Type B pancreatic cell (in vitro differentiated cells): Measurements from ENCODE around the gene HEYL. TPM values are rescaled to one million over a fixed set of nuclear protein-coding genes. Genes with fewer than 3 reads are reported as not detected.

Experiments
- DNase-seq: peaks from one replicate; pipeline ENCODE4 v3.0.0; 2021; ENCODE audit warnings: mixed read lengths; ENCODE audit not compliant: unreplicated experiment; ENCODE audit errors: extremely low spot score
- H3K27ac Mint-ChIP-seq: 2 replicates; pipeline ENCODE4 v1.8.0; 2021; ENCODE audit warnings: mild to moderate bottlenecking, mixed read lengths
- H3K27me3 Mint-ChIP-seq: 2 replicates; pipeline ENCODE4 v1.8.0; 2021; ENCODE audit warnings: mixed read lengths
- H3K36me3 Mint-ChIP-seq: 2 replicates; pipeline ENCODE4 v1.8.0; 2021; ENCODE audit warnings: mixed read lengths
- H3K4me1 Mint-ChIP-seq: one replicate; pipeline ENCODE4 v1.8.0; 2021; ENCODE audit warnings: mixed read lengths; ENCODE audit not compliant: unreplicated experiment
- H3K4me3 Mint-ChIP-seq: 2 replicates; pipeline ENCODE4 v1.8.0; 2021; ENCODE audit warnings: mild to moderate bottlenecking, mixed read lengths
- H3K9me3 Mint-ChIP-seq: 2 replicates; pipeline ENCODE4 v1.8.0; 2021; ENCODE audit warnings: mixed read lengths
- CTCF ChIP-seq: fragments of 200-600 bp; sonication (generic); conservative IDR thresholded peaks from 2 replicates; pipeline ENCODE4 v1.5.0; 2021; ENCODE audit warnings: antibody characterized with exemption, mild to moderate bottlenecking
- total RNA-seq: library from RNA; stranded (reverse); gene quantifications from 2 replicates; pipeline ENCODE4 v1.2.1, GENCODE V29; 2021; ENCODE audit warnings: low replicate concordance

HEYL gene
- total RNA-seq, 1 donor from 2014 or later: 4.3 TPM

GRCh38 chr1:39617488-39618049 lies 21.9 kb downstream of the HEYL start:
- peaks cover 5% of the 10 kb centered on the region for H3K27me3 Mint-ChIP-seq

GRCh38 chr1:39615086-39615673 lies 24.3 kb downstream of the HEYL start:
- Mint-ChIP-seq H3K9me3 (no peaks in the 10 kb centered on the region), H3K36me3 (no peaks in the 10 kb centered on the region), H3K27ac (no peak overlapping the region), H3K4me3 (no peak overlapping the region), H3K4me1 (no peaks in the 10 kb centered on the region), H3K27me3 (peaks cover 8% of the 10 kb centered on the region)
- no peak for TF ChIP-seq CTCF
- DNase-seq: no peak

More at GRCh38 chr1:39617488-39618049, 21.9 kb downstream of the HEYL start:
- H3K36me3 Mint-ChIP-seq: no peaks in the 10 kb centered on the region
- no peaks in the 10 kb centered on the region for H3K9me3 Mint-ChIP-seq
- no peaks in the 10 kb centered on the region for H3K4me1 Mint-ChIP-seq
- no peak for DNase-seq
- H3K4me3 Mint-ChIP-seq: no peak overlapping the region
- H3K27ac Mint-ChIP-seq: no peak overlapping the region
- TF ChIP-seq CTCF: no peak

GRCh38 chr1:39614488-39614887 lies 25.0 kb downstream of the HEYL start:
- no peaks in the 10 kb centered on the region for H3K9me3 Mint-ChIP-seq
- no peak overlapping the region for H3K27ac Mint-ChIP-seq
- no peaks in the 10 kb centered on the region for H3K4me1 Mint-ChIP-seq
- H3K27me3 Mint-ChIP-seq: peaks cover 11% of the 10 kb centered on the region
- no peak overlapping the region for H3K4me3 Mint-ChIP-seq
- no peak for TF ChIP-seq CTCF
- H3K36me3 Mint-ChIP-seq: no peaks in the 10 kb centered on the region
- no peak for DNase-seq

- no peak overlapping the region for H3K4me3 Mint-ChIP-seq
- H3K9me3 Mint-ChIP-seq: no peaks in the 10 kb centered on the region
- H3K27me3 Mint-ChIP-seq: peaks cover 18% of the 10 kb centered on the region
- no peaks in the 10 kb centered on the region for H3K36me3 Mint-ChIP-seq
- TF ChIP-seq CTCF: no peak
- H3K4me1 Mint-ChIP-seq: no peaks in the 10 kb centered on the region
- no peak for DNase-seq
- H3K27ac Mint-ChIP-seq: no peak overlapping the region
These were observed 26.2 kb downstream of the HEYL start for GRCh38 chr1:39613250-39613649.

- H3K36me3 Mint-ChIP-seq: no peaks in the 10 kb centered on the region
- DNase-seq: peak; percentile 78
- H3K27me3 Mint-ChIP-seq: peaks cover 19% of the 10 kb centered on the region
- H3K4me1 Mint-ChIP-seq: peaks cover 5% of the 10 kb centered on the region
- no peaks in the 10 kb centered on the region for H3K9me3 Mint-ChIP-seq
- TF ChIP-seq CTCF: peak; percentile 84
- H3K27ac Mint-ChIP-seq: no peak overlapping the region
- no peak overlapping the region for H3K4me3 Mint-ChIP-seq
These were observed 29.7 kb downstream of the HEYL start for GRCh38 chr1:39609618-39610331.
